Neural crest cell (in vitro differentiated cells): ENCODE data around the gene RPL11. TPM values are rescaled to one million over a fixed set of nuclear protein-coding genes. Genes with fewer than 3 reads are reported as not detected.
"Not testable (repeated sequence)": the region's sequence is repeated elsewhere in the genome, so short reads cannot be mapped to it uniquely, and the experiment has no call there.

Source experiments
- DNase-seq: peaks from one replicate; pipeline ENCODE4 v3.0.0; 2021; ENCODE audit warnings: low read depth, mixed read lengths, low spot score
- H3K27ac Mint-ChIP-seq: one replicate; pipeline ENCODE4 v1.8.0; 2021; ENCODE audit warnings: mild to moderate bottlenecking, mixed read lengths; ENCODE audit not compliant: unreplicated experiment
- H3K27me3 Mint-ChIP-seq: 2 replicates; pipeline ENCODE4 v1.8.0; 2021; ENCODE audit warnings: low read depth, mild to moderate bottlenecking, mixed read lengths
- H3K36me3 Mint-ChIP-seq: 2 replicates; pipeline ENCODE4 v1.8.0; 2021; ENCODE audit warnings: low read depth, mild to moderate bottlenecking, mixed read lengths
- H3K4me1 Mint-ChIP-seq: 2 replicates; pipeline ENCODE4 v1.8.0; 2021; ENCODE audit warnings: mixed read lengths
- H3K4me3 Mint-ChIP-seq: one replicate; pipeline ENCODE4 v1.8.0; 2021; ENCODE audit warnings: mild to moderate bottlenecking, mixed read lengths
- H3K9me3 Mint-ChIP-seq: 2 replicates; pipeline ENCODE4 v1.8.0; 2021; ENCODE audit warnings: mixed read lengths
- CTCF ChIP-seq: fragments of 200-600 bp; sonication (generic); conservative IDR thresholded peaks from 2 replicates; pipeline ENCODE4 v1.5.0; 2021; ENCODE audit warnings: antibody characterized with exemption, mild to moderate bottlenecking
- total RNA-seq: library from RNA; stranded (reverse); gene quantifications from 2 replicates; pipeline ENCODE4 v1.2.1, GENCODE V29; 2021

Gene RPL11
- total RNA-seq, 1 donor from 2014 or later, result 1,184 TPM

DNA sequence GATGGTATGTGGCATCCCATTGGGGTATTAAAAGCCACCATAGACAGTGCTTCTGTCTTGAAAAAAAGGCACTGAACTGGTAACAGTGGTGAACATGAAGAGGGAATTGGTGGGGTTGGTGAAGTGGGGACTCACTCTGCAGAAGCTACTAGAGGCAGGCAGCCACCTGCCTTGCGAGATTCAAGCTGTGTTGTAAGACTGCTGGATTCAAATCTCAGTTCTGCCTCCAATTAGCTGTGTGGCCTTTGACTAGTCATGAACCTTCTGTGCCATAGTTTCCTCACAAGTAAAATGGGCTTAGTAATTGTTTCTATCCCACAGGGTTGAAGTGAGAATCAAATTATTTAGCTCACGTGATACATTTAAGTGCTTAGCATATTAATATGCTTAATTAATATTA, 35.1 kb downstream of the RPL11 start:
- Mint-ChIP-seq H3K4me3 (no peak overlapping the region), H3K27ac (no peak overlapping the region), H3K9me3 (no peaks in the 10 kb centered on the region), H3K27me3 (no peaks in the 10 kb centered on the region), H3K36me3 (no peaks in the 10 kb centered on the region), H3K4me1 (peaks cover 18% of the 10 kb centered on the region)
- no peak for DNase-seq
- no peak for TF ChIP-seq CTCF

DNA sequence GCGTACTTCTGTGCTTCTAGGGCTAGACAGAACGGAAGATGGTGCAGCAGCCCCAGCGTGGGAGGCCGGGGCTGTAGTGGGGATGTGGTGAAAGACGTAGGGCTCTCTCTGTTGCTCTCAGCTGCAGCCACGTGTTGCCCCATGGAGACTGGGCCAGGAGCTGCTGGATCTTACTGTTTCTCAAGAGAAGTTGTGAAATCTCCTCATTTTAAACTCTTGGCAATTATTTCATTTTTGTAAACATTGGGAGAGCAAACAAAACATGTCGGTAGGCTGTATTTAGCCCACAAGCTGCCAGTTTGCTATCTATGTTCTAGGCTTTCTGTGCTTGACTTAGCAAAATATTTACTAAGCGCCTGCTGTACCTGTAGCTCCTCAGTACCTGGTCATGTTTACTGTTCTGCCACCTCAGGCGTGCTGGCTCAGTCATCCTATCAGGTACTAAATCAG, 35.8 kb downstream of the RPL11 start:
- H3K4me3 Mint-ChIP-seq, result no peak overlapping the region
- H3K27ac Mint-ChIP-seq, result no peak overlapping the region
- no peaks in the 10 kb centered on the region for H3K27me3 Mint-ChIP-seq
- no peak for TF ChIP-seq CTCF
- H3K4me1 Mint-ChIP-seq, result peaks cover 18% of the 10 kb centered on the region
- no peaks in the 10 kb centered on the region for H3K36me3 Mint-ChIP-seq
- no peak for DNase-seq
- no peaks in the 10 kb centered on the region for H3K9me3 Mint-ChIP-seq

DNA sequence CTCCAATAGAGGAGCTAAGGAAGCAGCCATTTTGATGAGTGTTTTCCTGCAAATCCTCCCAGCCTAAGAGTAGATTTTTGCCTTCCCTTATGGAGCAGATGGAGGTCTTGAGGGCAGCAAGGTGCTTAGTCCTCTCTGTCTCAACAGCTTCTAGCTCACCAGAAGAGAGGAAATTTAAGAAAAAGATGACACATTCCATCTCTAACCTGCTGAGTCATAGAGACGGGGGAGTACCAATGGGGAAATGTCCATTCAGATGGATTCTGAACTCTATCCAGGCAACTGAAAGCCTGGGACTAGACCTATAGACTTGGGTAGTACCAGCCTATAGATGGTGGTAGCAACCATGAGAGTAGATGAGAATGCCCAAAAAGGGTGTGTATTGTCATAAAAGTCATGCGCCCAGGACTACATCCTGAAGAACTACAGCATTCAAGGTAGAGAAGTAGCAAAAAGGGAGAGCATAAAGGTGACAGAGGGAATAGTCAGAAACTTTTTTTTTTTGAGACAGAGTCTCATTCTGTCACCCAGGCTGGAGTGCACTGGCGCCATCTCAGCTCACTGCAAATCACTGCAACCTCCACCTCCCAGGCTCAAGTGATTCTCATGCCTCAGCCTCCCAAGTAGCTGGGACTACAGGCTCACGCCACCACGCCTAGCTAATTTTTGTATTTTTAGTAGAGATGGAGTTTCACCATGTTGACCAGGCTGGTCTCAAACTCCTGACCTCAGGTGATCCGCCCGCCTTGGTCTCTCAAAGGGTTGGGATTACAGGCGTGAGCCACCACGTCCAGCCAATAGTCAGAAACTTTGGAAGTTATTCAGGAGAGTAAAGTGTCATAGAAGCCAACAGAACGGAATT, 41.0 kb downstream of the RPL11 start:
- H3K4me1 Mint-ChIP-seq, result peaks cover 16% of the 10 kb centered on the region
- no peaks in the 10 kb centered on the region for H3K27me3 Mint-ChIP-seq
- H3K27ac Mint-ChIP-seq, result peak overlapping the region; percentile 17
- TF ChIP-seq CTCF, result no peak
- no peak for DNase-seq
- no peak overlapping the region for H3K4me3 Mint-ChIP-seq
- no peaks in the 10 kb centered on the region for H3K9me3 Mint-ChIP-seq
- H3K36me3 Mint-ChIP-seq, result peaks cover 2% of the 10 kb centered on the region

DNA sequence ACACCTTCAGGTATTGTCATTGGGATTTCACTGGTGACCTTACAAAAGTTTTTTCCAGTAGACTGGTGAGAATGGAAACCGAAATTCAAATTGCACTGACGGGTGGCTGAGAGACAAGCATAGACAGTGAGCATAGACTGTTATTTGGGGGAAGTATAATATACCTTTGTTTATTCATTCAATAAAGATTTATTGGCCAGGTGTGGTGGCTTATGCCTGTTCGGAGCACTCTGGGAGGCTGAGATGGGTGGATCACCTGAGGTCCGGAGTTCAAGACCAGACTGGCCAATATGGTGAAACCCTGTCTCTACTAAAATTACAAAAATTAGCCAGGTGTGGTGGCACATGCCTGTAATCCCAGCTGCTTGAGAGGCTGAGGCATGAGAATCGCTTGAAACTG, 41.7 kb downstream of the RPL11 start:
- H3K27me3 Mint-ChIP-seq, H3K36me3 Mint-ChIP-seq, H3K4me3 Mint-ChIP-seq, H3K4me1 Mint-ChIP-seq, H3K27ac Mint-ChIP-seq, DNase-seq, H3K9me3 Mint-ChIP-seq: not testable (repeated sequence)

- no peaks in the 10 kb centered on the region for H3K9me3 Mint-ChIP-seq
- no peak for TF ChIP-seq CTCF
- no peaks in the 10 kb centered on the region for H3K27me3 Mint-ChIP-seq
- H3K27ac Mint-ChIP-seq, result no peak overlapping the region
- no peak for DNase-seq
- H3K36me3 Mint-ChIP-seq, result peaks cover 2% of the 10 kb centered on the region
- H3K4me1 Mint-ChIP-seq, result no peaks in the 10 kb centered on the region
- H3K4me3 Mint-ChIP-seq, result no peak overlapping the region
Measured at GRCh38 chr1:23736437-23737134, 45.0 kb downstream of the RPL11 start.

- Mint-ChIP-seq H3K27me3 (no peaks in the 10 kb centered on the region), H3K4me3 (peak overlapping the region; percentile 94), H3K36me3 (peaks cover 2% of the 10 kb centered on the region), H3K27ac (no peak overlapping the region), H3K4me1 (peaks cover 33% of the 10 kb centered on the region), H3K9me3 (no peaks in the 10 kb centered on the region)
- TF ChIP-seq CTCF, result no peak
- DNase-seq, result no peak
Measured at GRCh38 chr1:23741609-23742008, 50.0 kb downstream of the RPL11 start.
